Measurements from ENCODE around the gene WASF1.
"Not testable (repeated sequence)": the region's sequence is repeated elsewhere in the genome, so short reads cannot be mapped to it uniquely, and the experiment has no call there.

Gene WASF1

GRCh38 chr6:110083875-110084585, 95.4 kb downstream of the WASF1 start:
- Mint-ChIP-seq H3K4me1 (no peaks in the 10 kb centered on the region), H3K4me3 (no peak overlapping the region), H3K27me3 (no peaks in the 10 kb centered on the region), H3K9me3 (no peaks in the 10 kb centered on the region), H3K36me3 (no peaks in the 10 kb centered on the region), H3K27ac (no peak overlapping the region)
- no peak for ATAC-seq

DNA sequence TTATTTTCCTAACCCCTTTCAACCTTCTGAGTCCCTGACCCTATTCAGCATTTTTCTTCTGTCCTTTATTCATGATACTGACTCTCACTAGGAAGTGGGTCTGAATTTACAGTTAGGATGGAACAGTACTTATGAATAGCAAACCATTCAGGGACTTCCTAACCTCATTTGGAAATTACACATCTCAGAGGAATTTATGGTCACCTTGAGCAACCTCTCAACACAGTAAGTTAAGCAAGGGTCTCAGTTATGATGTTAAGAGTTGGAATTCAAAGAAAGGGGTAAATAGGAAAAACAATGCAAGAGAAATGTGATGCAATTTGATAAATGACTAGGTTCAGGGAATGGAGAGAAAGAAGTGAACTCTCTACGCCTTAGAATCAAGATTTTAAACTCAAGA, 104.1 kb downstream of the WASF1 start:
- Mint-ChIP-seq H3K4me3 (no peak overlapping the region), H3K9me3 (no peaks in the 10 kb centered on the region), H3K27me3 (no peaks in the 10 kb centered on the region), H3K27ac (no peak overlapping the region), H3K36me3 (no peaks in the 10 kb centered on the region), H3K4me1 (no peaks in the 10 kb centered on the region)
- ATAC-seq: no peak

- not testable (repeated sequence) for ATAC-seq, H3K4me1 Mint-ChIP-seq, H3K36me3 Mint-ChIP-seq, H3K27ac Mint-ChIP-seq, H3K4me3 Mint-ChIP-seq, H3K9me3 Mint-ChIP-seq
- H3K27me3 Mint-ChIP-seq: peaks cover 18% of the 10 kb centered on the region
These were observed 106.0 kb downstream of the WASF1 start for GRCh38 chr6:110073474-110073873.

- Mint-ChIP-seq H3K27me3 (peaks cover 45% of the 10 kb centered on the region), H3K27ac (no peak overlapping the region), H3K4me1 (peaks cover 12% of the 10 kb centered on the region), H3K9me3 (no peaks in the 10 kb centered on the region), H3K36me3 (no peaks in the 10 kb centered on the region), H3K4me3 (no peak overlapping the region)
- ATAC-seq: no peak
These were observed 110.9 kb downstream of the WASF1 start for GRCh38 chr6:110068592-110068967.

GRCh38 chr6:110067837-110068591, 111.5 kb downstream of the WASF1 start:
- H3K27ac Mint-ChIP-seq: no peak overlapping the region
- H3K4me3 Mint-ChIP-seq: no peak overlapping the region
- H3K27me3 Mint-ChIP-seq: peaks cover 45% of the 10 kb centered on the region
- H3K9me3 Mint-ChIP-seq: no peaks in the 10 kb centered on the region
- H3K36me3 Mint-ChIP-seq: no peaks in the 10 kb centered on the region
- ATAC-seq: no peak
- H3K4me1 Mint-ChIP-seq: peaks cover 12% of the 10 kb centered on the region

DNA sequence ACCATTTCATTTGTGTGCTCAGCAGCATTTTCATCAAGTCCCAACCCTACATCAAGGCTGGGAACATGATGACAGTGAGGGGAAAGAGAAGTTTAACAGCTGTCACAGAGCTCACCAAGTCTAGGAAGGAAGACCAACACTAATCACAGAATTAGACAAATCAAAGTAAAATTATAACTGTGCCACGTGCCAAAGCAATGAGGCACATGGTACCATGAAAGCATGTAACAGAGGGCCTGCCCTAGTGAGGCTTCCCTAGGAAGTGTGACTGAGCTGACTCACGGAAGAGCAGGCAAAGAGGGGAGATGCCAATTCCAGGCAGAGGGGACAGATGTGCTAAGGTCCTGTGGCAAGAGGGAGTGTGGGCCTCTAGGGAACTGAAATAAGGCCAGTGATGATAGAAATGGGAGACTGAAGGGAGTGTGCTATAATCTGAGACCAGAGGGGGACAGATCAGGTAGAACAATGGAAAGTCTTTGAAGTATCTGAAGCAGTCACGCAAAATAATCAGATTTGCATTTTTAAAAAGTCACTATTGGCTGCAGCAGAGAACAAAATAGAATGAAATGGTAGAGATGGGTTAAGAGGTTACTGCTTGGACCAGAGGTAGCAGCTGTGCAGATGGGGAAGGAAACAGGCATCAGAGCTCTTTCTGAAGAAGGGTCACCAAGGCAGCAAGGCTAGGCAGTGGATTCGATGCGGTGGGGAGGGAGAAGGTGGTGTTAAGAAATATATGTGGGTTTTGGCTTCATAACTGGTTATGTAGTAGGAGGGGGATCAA, 114.5 kb downstream of the WASF1 start:
- Mint-ChIP-seq H3K4me1 (peaks cover 12% of the 10 kb centered on the region), H3K36me3 (no peaks in the 10 kb centered on the region), H3K9me3 (no peaks in the 10 kb centered on the region), H3K4me3 (no peak overlapping the region), H3K27ac (no peak overlapping the region), H3K27me3 (peaks cover 61% of the 10 kb centered on the region)
- peak; percentile 24 for ATAC-seq

DNA sequence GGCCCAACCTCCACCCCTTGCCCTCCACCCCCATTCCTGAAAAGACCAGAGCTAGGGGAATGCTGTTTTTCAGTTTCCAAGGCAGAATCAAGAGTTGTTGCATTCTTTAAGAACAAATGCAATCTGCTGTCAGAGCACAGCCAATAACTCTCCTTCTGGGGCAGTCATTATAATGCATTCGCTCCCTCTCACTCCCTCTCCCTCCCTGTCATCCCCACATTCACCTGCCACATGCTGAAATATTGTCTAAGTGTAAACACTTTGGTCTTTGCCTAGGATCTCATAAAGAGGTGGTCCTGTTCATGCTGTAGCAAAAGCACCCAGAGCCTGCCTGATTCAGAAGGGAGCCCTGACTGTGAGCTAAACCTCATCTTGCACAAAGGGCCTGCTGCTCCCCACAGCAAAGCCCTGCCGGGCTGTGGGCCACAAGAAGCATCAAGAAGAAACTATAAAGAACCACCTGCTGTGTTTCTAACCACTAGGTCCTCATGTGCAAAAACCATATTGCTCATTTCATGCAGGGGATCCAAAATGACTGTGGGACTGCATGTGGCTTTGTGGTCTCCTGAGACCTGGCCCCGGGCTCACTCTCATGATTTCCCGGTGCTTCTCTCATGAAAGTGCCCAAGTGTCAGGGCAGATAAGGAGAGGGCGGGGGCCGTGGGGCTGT, 115.7 kb downstream of the WASF1 start:
- Mint-ChIP-seq H3K4me1 (peaks cover 12% of the 10 kb centered on the region), H3K36me3 (no peaks in the 10 kb centered on the region), H3K27me3 (peaks cover 59% of the 10 kb centered on the region), H3K4me3 (no peak overlapping the region), H3K9me3 (no peaks in the 10 kb centered on the region), H3K27ac (no peak overlapping the region)
- ATAC-seq: peak; percentile 44

DNA sequence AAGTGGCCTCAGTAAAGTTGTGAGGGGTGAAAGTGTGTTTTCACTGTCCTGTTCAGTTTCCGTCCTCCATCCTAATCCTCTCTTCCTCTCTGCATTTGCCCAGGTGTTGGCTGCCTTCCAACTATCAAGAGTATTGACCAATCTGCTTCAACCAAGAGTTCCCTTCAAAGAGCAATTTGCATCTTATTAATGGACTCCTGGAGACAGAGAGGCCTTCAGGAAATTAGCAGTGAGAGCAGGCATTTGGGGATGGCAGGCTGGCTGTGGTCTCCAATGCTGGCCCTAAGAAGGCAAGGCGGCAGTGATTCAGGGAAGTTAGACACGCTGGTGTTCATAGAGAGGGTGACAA, 124.1 kb downstream of the WASF1 start:
- H3K27me3 Mint-ChIP-seq: peaks cover 14% of the 10 kb centered on the region
- H3K27ac Mint-ChIP-seq: no peak overlapping the region

DNA sequence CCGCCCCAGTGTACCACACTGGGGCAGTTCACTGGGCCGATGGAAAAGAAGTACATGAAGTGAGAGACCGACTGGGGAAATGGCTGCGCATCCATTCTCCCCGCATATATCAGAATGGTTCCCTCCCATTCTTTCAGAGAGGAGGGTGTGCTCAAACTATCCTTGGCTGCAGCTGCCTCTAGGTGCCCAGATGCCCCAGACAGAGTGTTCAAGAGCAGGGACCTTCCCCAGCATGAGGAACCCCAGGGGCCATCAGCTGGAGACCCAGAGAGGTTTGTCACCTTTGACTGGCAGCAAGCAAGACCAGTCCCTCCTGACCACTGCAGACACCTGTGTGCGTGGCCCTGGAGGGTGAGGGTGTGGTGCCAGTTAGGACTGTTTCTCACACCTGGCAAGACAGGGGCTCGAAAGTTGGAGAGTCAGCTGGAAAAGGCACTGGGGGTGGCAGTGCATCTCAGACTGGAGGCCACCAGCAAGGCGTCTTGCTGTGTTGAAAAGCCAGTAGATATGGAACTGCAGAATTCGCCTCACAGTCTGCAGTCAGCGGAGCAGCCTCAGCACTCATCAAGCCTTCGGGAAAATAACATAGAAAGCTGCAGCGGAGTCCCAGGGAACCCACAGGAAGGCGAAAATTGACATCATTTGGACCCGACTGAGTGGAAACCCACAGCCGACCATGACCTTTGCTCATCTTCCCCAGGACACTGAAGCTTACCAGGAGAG, 124.6 kb downstream of the WASF1 start:
- Mint-ChIP-seq H3K9me3 (no peaks in the 10 kb centered on the region), H3K27me3 (peaks cover 9% of the 10 kb centered on the region), H3K27ac (no peak overlapping the region), H3K36me3 (no peaks in the 10 kb centered on the region), H3K4me1 (peaks cover 6% of the 10 kb centered on the region), H3K4me3 (no peak overlapping the region)
- ATAC-seq: peak; percentile 41

More for the DNA sequence above, 124.1 kb downstream of the WASF1 start:
- Mint-ChIP-seq H3K4me1 (peaks cover 6% of the 10 kb centered on the region), H3K4me3 (no peak overlapping the region), H3K36me3 (no peaks in the 10 kb centered on the region), H3K9me3 (no peaks in the 10 kb centered on the region)
- no peak for ATAC-seq

- H3K9me3 Mint-ChIP-seq: no peaks in the 10 kb centered on the region
These were observed 125.9 kb downstream of the WASF1 start for GRCh38 chr6:110053395-110054240.

GRCh38 chr6:110050440-110050813, 129.0 kb downstream of the WASF1 start:
- ATAC-seq: no peak
- Mint-ChIP-seq H3K27ac (no peak overlapping the region), H3K27me3 (no peaks in the 10 kb centered on the region), H3K4me1 (peaks cover 6% of the 10 kb centered on the region), H3K36me3 (no peaks in the 10 kb centered on the region), H3K9me3 (no peaks in the 10 kb centered on the region), H3K4me3 (no peak overlapping the region)

More at GRCh38 chr6:110053395-110054240, 125.9 kb downstream of the WASF1 start:
- Mint-ChIP-seq H3K4me3 (no peak overlapping the region), H3K27ac (no peak overlapping the region), H3K27me3 (no peaks in the 10 kb centered on the region), H3K36me3 (no peaks in the 10 kb centered on the region), H3K4me1 (peaks cover 6% of the 10 kb centered on the region)
- ATAC-seq: peak; percentile 55
